ENCODE measurements around the gene KAZN. TPM values are rescaled to one million over a fixed set of nuclear protein-coding genes. Genes with fewer than 3 reads are reported as not detected.
A peak's percentile ranks its signal among the peaks of the same experiment; 100 is the strongest.

Gene KAZN
- total and polyA plus RNA-seq, 4 donors: 4.4 to 19.3 (median 9.6) TPM

- Histone ChIP-seq H3K9me3 (ENCODE audit: control insufficient read depth, low read length) (no peaks in the 10 kb centered on the region), H3K27ac (ENCODE audit: low read depth in 1 of 2, low read length in 2 of 2) (no peak overlapping the region)
- 91 to 95% methylated on average over 6 of the region's 6 CpGs for WGBS, 2 donors
Observed at GRCh38 chr1:14936815-14937214, 338.3 kb downstream of the KAZN start.

GRCh38 chr1:14937288-14937949 lies 338.9 kb downstream of the KAZN start:
- H3K9me3 ChIP-seq (ENCODE audit: control insufficient read depth, low read length): no peaks in the 10 kb centered on the region
- H3K27me3 ChIP-seq (ENCODE audit: control insufficient read depth in 1 of 2, insufficient read depth in 2 of 2, low read length in 1 of 2): no peaks in the 10 kb centered on the region
- H3K4me1 ChIP-seq (ENCODE audit: control insufficient read depth in 1 of 2, insufficient read depth in 2 of 2, low read length in 2 of 2): no peaks in the 10 kb centered on the region
- no peaks in the 10 kb centered on the region for H3K36me3 ChIP-seq (ENCODE audit: control insufficient read depth in 1 of 2, insufficient read depth in 2 of 2, low read length in 1 of 2)
- 82 to 83% methylated on average over 11 of the region's 11 CpGs for WGBS, 2 donors
- H3K4me3 ChIP-seq (ENCODE audit: low read length in 2 of 2): no peak overlapping the region
- ATAC-seq (ENCODE audit: low FRiP score) (no peak), DNase-seq (no peak)
- intact Hi-C loops (cut with DNase I): no loop called here
- H3K27ac ChIP-seq (ENCODE audit: low read depth in 1 of 2, low read length in 2 of 2): no peak overlapping the region

More at GRCh38 chr1:14936815-14937214, 338.3 kb downstream of the KAZN start:
- Histone ChIP-seq H3K36me3 (ENCODE audit: control insufficient read depth in 1 of 2, insufficient read depth in 2 of 2, low read length in 1 of 2) (no peaks in the 10 kb centered on the region), H3K4me3 (ENCODE audit: low read length in 2 of 2) (no peak overlapping the region), H3K27me3 (ENCODE audit: control insufficient read depth in 1 of 2, insufficient read depth in 2 of 2, low read length in 1 of 2) (no peaks in the 10 kb centered on the region), H3K4me1 (ENCODE audit: control insufficient read depth in 1 of 2, insufficient read depth in 2 of 2, low read length in 2 of 2) (no peaks in the 10 kb centered on the region)
- ATAC-seq (ENCODE audit: low FRiP score) (no peak), DNase-seq (no peak)
- intact Hi-C loops (cut with DNase I): no loop called here

DNA sequence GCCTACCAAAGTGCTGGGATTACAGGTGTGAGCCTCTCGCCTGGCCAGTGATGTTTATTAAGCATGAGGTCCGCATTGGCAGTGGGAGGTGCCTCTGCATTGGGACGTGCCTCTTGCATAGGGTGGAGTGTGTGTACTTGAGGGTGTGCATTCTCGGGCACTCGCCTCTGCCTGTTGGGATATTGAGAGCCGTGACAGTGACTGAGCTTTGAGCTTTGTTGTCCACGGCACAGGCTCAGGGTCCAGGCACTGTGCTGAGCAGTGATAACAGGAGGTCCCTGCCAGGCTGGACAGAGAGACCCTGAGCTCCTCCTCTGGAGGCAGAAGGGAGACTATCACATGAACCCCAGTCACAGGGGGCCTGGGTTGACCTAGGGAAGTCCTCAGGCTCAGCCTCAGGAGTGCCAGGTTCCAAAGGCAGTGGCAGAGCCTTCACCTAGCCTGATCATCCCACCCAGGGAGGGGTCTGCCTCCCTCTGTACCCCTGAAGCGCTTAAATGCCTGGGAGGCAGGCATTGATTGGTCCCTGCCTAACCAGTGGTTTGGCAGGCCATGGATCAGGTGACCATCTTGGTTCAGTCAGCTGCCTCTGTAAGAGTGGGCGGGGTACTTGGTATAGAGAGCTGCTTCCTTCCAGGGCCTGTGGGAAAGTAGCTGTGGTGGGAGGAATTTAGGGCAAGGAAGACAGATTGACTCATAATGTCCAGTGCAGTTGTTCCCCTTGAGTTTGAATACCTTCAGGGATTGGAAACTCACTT lies 341.2 kb downstream of the KAZN start:
- H3K9me3 ChIP-seq (ENCODE audit: control insufficient read depth, low read length): no peaks in the 10 kb centered on the region
- no peaks in the 10 kb centered on the region for H3K27me3 ChIP-seq (ENCODE audit: control insufficient read depth in 1 of 2, insufficient read depth in 2 of 2, low read length in 1 of 2)
- H3K4me1 ChIP-seq (ENCODE audit: control insufficient read depth in 1 of 2, insufficient read depth in 2 of 2, low read length in 2 of 2): no peaks in the 10 kb centered on the region
- H3K4me3 ChIP-seq (ENCODE audit: low read length in 2 of 2): no peak overlapping the region
- WGBS, 2 donors: 93 to 96% methylated on average over 9 of the region's 9 CpGs
- no peak for DNase-seq
- no peak overlapping the region for H3K27ac ChIP-seq (ENCODE audit: low read depth in 1 of 2, low read length in 2 of 2)
- intact Hi-C loops (cut with DNase I): loop anchor here in 1 of 2 donors (5.0 kb wide), 1 partner anchor 38 kb away; no protein-coding TSS in a partner anchor
- H3K36me3 ChIP-seq (ENCODE audit: control insufficient read depth in 1 of 2, insufficient read depth in 2 of 2, low read length in 1 of 2): no peaks in the 10 kb centered on the region
- ATAC-seq (ENCODE audit: low FRiP score): no peak

- H3K4me3 ChIP-seq (ENCODE audit: low read length in 2 of 2): no peak overlapping the region
- H3K4me1 ChIP-seq (ENCODE audit: control insufficient read depth in 1 of 2, insufficient read depth in 2 of 2, low read length in 2 of 2): no peaks in the 10 kb centered on the region
- intact Hi-C loops (cut with DNase I): loop anchor here in 1 of 2 donors (5.0 kb wide), 1 partner anchor 37 kb away; no protein-coding TSS in a partner anchor
- WGBS, 2 donors: 57% methylated on average over 7 of the region's 7 CpGs
- no peak for DNase-seq
- no peak overlapping the region for H3K27ac ChIP-seq (ENCODE audit: low read depth in 1 of 2, low read length in 2 of 2)
- no peaks in the 10 kb centered on the region for H3K27me3 ChIP-seq (ENCODE audit: control insufficient read depth in 1 of 2, insufficient read depth in 2 of 2, low read length in 1 of 2)
- ATAC-seq (ENCODE audit: low FRiP score): no peak
- H3K36me3 ChIP-seq (ENCODE audit: control insufficient read depth in 1 of 2, insufficient read depth in 2 of 2, low read length in 1 of 2): no peaks in the 10 kb centered on the region
- H3K9me3 ChIP-seq (ENCODE audit: control insufficient read depth, low read length): no peaks in the 10 kb centered on the region
Observed at GRCh38 chr1:14940285-14940870, 341.9 kb downstream of the KAZN start.

DNA sequence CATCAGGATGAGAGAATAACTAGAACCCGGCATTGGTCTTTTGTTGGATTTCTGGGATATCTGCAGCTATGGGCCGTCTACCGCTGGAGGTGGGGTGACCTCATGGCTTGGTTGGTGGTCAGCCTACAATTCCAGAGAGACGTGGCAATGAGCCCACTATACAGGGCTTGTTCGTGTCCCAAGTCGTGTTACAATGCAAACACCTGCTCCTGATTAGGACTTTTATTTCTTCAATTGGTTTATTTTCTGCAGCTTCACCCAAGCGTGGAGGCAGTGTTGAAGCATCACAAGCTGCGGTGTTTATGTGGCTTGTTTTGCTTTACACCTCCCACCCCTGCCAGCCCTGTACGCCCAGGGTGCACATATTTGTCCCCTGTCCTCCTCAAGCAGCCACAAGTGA lies 343.4 kb downstream of the KAZN start:
- 57 to 62% methylated on average over 9 of the region's 9 CpGs for WGBS, 2 donors
- H3K4me1 ChIP-seq (ENCODE audit: control insufficient read depth in 1 of 2, insufficient read depth in 2 of 2, low read length in 2 of 2): no peaks in the 10 kb centered on the region

DNA sequence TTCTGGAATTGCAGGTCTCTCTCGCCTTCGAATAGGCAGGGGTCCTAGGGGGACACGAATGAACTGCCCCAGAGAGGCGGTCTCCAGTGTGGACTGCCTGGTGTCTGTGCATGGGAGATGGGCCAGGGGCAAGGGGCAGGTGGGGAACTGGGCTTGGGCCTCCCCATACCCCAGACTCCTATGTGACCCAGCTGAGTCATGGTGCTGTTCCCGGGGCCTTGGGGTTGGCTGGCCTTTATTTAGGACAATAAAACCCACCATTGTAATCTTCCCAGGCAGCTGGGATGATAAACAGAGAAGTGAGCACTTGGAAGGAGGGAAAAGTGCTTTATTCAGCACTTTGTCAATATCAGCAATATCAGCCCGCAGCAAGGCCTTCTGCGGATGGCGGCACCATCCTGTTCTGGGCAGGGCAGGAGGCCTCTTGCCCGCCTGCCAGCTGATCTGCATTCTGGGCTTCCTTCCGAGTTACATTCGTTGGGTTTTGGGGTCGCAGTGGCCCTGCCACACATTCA lies 346.0 kb downstream of the KAZN start:
- H3K36me3 ChIP-seq (ENCODE audit: control insufficient read depth in 1 of 2, insufficient read depth in 2 of 2, low read length in 1 of 2): no peaks in the 10 kb centered on the region
- intact Hi-C loops (cut with DNase I): loop anchor here in 1 of 2 donors (5.0 kb wide), 1 partner anchor 33 kb away; no protein-coding TSS in a partner anchor
- no peaks in the 10 kb centered on the region for H3K27me3 ChIP-seq (ENCODE audit: control insufficient read depth in 1 of 2, insufficient read depth in 2 of 2, low read length in 1 of 2)
- no peaks in the 10 kb centered on the region for H3K9me3 ChIP-seq (ENCODE audit: control insufficient read depth, low read length)
- ATAC-seq (ENCODE audit: low FRiP score) (no peak), DNase-seq (no peak)
- WGBS, 2 donors: 47 to 57% methylated on average over 12 of the region's 12 CpGs
- peak overlapping the region; percentile 64 to 96 for H3K27ac ChIP-seq (ENCODE audit: low read depth in 1 of 2, low read length in 2 of 2)
- no peak overlapping the region for H3K4me3 ChIP-seq (ENCODE audit: low read length in 2 of 2)
- H3K4me1 ChIP-seq (ENCODE audit: control insufficient read depth in 1 of 2, insufficient read depth in 2 of 2, low read length in 2 of 2): peaks cover 0 to 2% of the 10 kb centered on the region in 2 donors

More for the DNA sequence above, 343.4 kb downstream of the KAZN start:
- H3K27me3 ChIP-seq (ENCODE audit: control insufficient read depth in 1 of 2, insufficient read depth in 2 of 2, low read length in 1 of 2): no peaks in the 10 kb centered on the region
- H3K9me3 ChIP-seq (ENCODE audit: control insufficient read depth, low read length): no peaks in the 10 kb centered on the region
- DNase-seq: no peak
- H3K4me3 ChIP-seq (ENCODE audit: low read length in 2 of 2): no peak overlapping the region
- intact Hi-C loops (cut with DNase I): loop anchor here in 1 of 2 donors (5.0 kb wide), 1 partner anchor 35 kb away; no protein-coding TSS in a partner anchor
- H3K36me3 ChIP-seq (ENCODE audit: control insufficient read depth in 1 of 2, insufficient read depth in 2 of 2, low read length in 1 of 2): no peaks in the 10 kb centered on the region
- H3K27ac ChIP-seq (ENCODE audit: low read depth in 1 of 2, low read length in 2 of 2): no peak overlapping the region
- ATAC-seq (ENCODE audit: low FRiP score): no peak

- Histone ChIP-seq H3K9me3 (ENCODE audit: control insufficient read depth, low read length) (no peaks in the 10 kb centered on the region), H3K4me1 (ENCODE audit: control insufficient read depth in 1 of 2, insufficient read depth in 2 of 2, low read length in 2 of 2) (peaks cover 0 to 2% of the 10 kb centered on the region in 2 donors), H3K27me3 (ENCODE audit: control insufficient read depth in 1 of 2, insufficient read depth in 2 of 2, low read length in 1 of 2) (no peaks in the 10 kb centered on the region), H3K27ac (ENCODE audit: low read depth in 1 of 2, low read length in 2 of 2) (peak overlapping the region; percentile 71 to 99), H3K36me3 (ENCODE audit: control insufficient read depth in 1 of 2, insufficient read depth in 2 of 2, low read length in 1 of 2) (no peaks in the 10 kb centered on the region), H3K4me3 (ENCODE audit: low read length in 2 of 2) (peak overlapping the region; percentile 2 to 11)
- intact Hi-C loops (cut with DNase I): no loop called here
- ATAC-seq (ENCODE audit: low FRiP score): peak; percentile 50
- 3 to 7% methylated on average over 26 of the region's 26 CpGs for WGBS, 2 donors
- peak; percentile 65 to 82 for DNase-seq
Observed at GRCh38 chr1:14945132-14946010, 346.9 kb downstream of the KAZN start.

- no peaks in the 10 kb centered on the region for H3K36me3 ChIP-seq (ENCODE audit: control insufficient read depth in 1 of 2, insufficient read depth in 2 of 2, low read length in 1 of 2)
- DNase-seq (no peak), ATAC-seq (ENCODE audit: low FRiP score) (no peak)
- no peaks in the 10 kb centered on the region for H3K9me3 ChIP-seq (ENCODE audit: control insufficient read depth, low read length)
- H3K4me3 ChIP-seq (ENCODE audit: low read length in 2 of 2): peak overlapping the region; percentile 2 to 11
- H3K27me3 ChIP-seq (ENCODE audit: control insufficient read depth in 1 of 2, insufficient read depth in 2 of 2, low read length in 1 of 2): no peaks in the 10 kb centered on the region
- WGBS, 2 donors: 27 to 32% methylated on average over 4 of the region's 4 CpGs
- intact Hi-C loops (cut with DNase I): no loop called here
- peaks cover 0 to 2% of the 10 kb centered on the region in 2 donors for H3K4me1 ChIP-seq (ENCODE audit: control insufficient read depth in 1 of 2, insufficient read depth in 2 of 2, low read length in 2 of 2)
- peak overlapping the region; percentile 71 to 99 for H3K27ac ChIP-seq (ENCODE audit: low read depth in 1 of 2, low read length in 2 of 2)
Observed at GRCh38 chr1:14946011-14946359, 347.5 kb downstream of the KAZN start.
